Adrenal gland (tissue), 12 donors: ENCODE data around the gene UNC13B. TPM values are rescaled to one million over a fixed set of nuclear protein-coding genes. Genes with fewer than 3 reads are reported as not detected.

Experiments used
- DNase-seq, 7 donors: peaks; one replicate each; pipeline ENCODE4 v3.0.0-alpha.2; 2019 to 2020
- H3K27ac ChIP-seq, 5 donors: fragments of 200-600 bp; sonication (generic) in 4 of 5; 1 replicate in 3 of 5; 2 replicates in 2 of 5; pipeline versions ENCODE4 v1.5.1 to v1.8.0; 2016 to 2020; ENCODE audit warnings: mild to moderate bottlenecking in 1 of 5
- H3K27me3 ChIP-seq: fragments of 200-600 bp; 2 replicates; pipeline ENCODE4 v1.8.0; 2021
- H3K36me3 ChIP-seq, 2 donors: fragments of 200-600 bp; replicated peaks in 1 of 2; 1 replicate in 1 of 2; 2 replicates in 1 of 2; pipeline versions ENCODE4 v1.5.1 to v1.8.0; 2018 to 2022
- H3K4me1 ChIP-seq, 2 donors: fragments of 200-600 bp; replicated peaks in 1 of 2; 1 replicate in 1 of 2; 2 replicates in 1 of 2; pipeline versions ENCODE4 v1.5.1 to v1.8.0; 2018 to 2021
- H3K4me3 ChIP-seq, 4 donors: fragments of 200-600 bp; sonication (generic) in 3 of 4; one replicate each; pipeline ENCODE4 v1.5.1; 2016 to 2018
- H3K9me3 ChIP-seq, 3 donors: fragments of 200-600 bp; sonication (generic) in 1 of 3; replicated peaks in 1 of 3; 1 replicate in 2 of 3; 2 replicates in 1 of 3; pipeline versions ENCODE4 v1.5.1 to v1.8.0; 2016 to 2021
- POLR2A ChIP-seq, 2 donors: fragments of 450-650 bp; IDR thresholded peaks; one replicate each; pipeline ENCODE4 v1.6.1; 2017; ENCODE audit warnings: antibody characterized with exemption in 2 of 2, mild to moderate bottlenecking in 2 of 2, moderate library complexity in 1 of 2
- whole genome bisulfite sequencing, 4 donors: extraction: QIAGEN DNeasy Blood & Tissue Kit in 2 of 4; methylation state at CpG; one replicate each; pipeline versions ENCODE4 v1.1.5 to v1.1.7; 2013 to 2017; 5-methylcytosine and 5-hydroxymethylcytosine counted together
- intact Hi-C, 2 donors: fragments of 100-400 bp; cut with DNase I; formaldehyde crosslinking; loops; one replicate each; pipeline versions ENCODE4 v1.14.1 to v1.15.0; 2022 to 2023
- polyA plus RNA-seq, 3 donors: library from polyadenylated mRNA; stranded (reverse); fragments of 200-250 nt in 2 of 3; fragments of 350-450 nt in 1 of 3; fragmentation: Illumina TruSeq in 1 of 3; extraction: RNeasy Lipid Tissue Mini Kit (QIAGEN cat#74804) in 1 of 3; gene quantifications; one replicate each; pipeline ENCODE4 v1.2.3, GENCODE V29; 2013 to 2014
- total RNA-seq, 9 donors: library from RNA; depleted of rRNA in 4 of 9; stranded (reverse); fragments of >200 nt in 4 of 9; fragments of 120-200 nt in 1 of 9; fragmentation: NEBNext Ultra II Directional in 1 of 9; extraction: Animal tissue kit (Norgen Biotek cat#: 25700) in 1 of 9; gene quantifications; one replicate each; pipeline versions ENCODE4 v1.1.0 to v1.2.4, GENCODE V29; 2013 to 2023
- TF ChIP-seq, protein P1 (sequence below), 6 experiments: fragments of 450-650 bp in 4 of 6; fragments of 200-600 bp in 2 of 6; sonication (generic) in 1 of 6; IDR thresholded peaks; 1 replicate in 5 of 6; 2 replicates in 1 of 6; pipeline versions ENCODE4 v1.5.1 to v1.8.0; 2016 to 2021; ENCODE audit warnings: antibody characterized with exemption in 6 of 6, mild to moderate bottlenecking in 2 of 6, moderate library complexity in 1 of 6
- donor health status: healthy with polysubstance abuse.
- donor health status: Bipolar disorder and iron deficiency.
- donor health status: DM: yes; HTN: yes; CAD: no.
- donor health status: DM: no; HTN: no; CAD: no.
- donor health status: DM: no; HTN: no; CAD: no.
- donor health status: DM: yes; HTN: yes; CAD: no.

UNC13B gene
- total and polyA plus RNA-seq, 12 donors: 11.1 to 42.2 (median 30.5) TPM

DNA sequence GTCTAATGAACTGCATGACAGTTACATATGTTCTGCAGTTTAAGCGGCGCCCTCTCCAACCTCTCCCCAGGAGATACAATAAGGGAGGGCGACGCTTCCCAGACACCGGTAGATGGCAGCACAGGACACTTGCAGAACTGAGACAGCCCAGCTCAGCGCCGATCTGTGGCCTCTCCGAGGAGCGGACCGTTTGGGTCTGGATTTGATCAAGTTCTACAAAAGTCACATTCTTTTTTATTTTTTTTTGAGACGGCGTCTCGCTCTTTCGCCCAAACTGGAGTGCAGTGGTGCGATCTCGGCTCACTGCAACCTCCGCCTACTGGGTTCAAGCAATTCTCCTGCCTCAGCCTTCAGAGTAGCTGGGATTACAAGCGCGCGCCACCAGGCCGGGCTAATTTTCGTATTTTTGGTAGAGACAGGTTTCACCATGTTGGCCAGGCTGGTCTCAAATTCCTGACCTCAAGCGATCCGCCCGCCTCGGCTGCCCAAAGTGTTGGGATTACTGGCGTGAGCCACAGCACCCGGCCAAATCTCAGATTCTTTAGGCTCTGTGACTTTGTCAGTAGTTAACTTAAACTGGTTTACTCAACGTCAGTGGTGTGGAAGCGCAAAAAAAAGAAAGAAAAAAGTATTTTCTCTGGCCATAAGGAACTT lies 44.8 kb upstream of the UNC13B start:
- WGBS, 4 donors: 25 to 31% (median 27%) methylated on average over 28 to 30 of the region's 30 CpGs
- peak overlapping the region in 4 of 5 donors; percentile 75 to 83 (median 76) for H3K27ac ChIP-seq
- TF ChIP-seq POLR2A (IDR thresholded peaks at IDR 0.05): no peak
- TF ChIP-seq, protein P1, sequence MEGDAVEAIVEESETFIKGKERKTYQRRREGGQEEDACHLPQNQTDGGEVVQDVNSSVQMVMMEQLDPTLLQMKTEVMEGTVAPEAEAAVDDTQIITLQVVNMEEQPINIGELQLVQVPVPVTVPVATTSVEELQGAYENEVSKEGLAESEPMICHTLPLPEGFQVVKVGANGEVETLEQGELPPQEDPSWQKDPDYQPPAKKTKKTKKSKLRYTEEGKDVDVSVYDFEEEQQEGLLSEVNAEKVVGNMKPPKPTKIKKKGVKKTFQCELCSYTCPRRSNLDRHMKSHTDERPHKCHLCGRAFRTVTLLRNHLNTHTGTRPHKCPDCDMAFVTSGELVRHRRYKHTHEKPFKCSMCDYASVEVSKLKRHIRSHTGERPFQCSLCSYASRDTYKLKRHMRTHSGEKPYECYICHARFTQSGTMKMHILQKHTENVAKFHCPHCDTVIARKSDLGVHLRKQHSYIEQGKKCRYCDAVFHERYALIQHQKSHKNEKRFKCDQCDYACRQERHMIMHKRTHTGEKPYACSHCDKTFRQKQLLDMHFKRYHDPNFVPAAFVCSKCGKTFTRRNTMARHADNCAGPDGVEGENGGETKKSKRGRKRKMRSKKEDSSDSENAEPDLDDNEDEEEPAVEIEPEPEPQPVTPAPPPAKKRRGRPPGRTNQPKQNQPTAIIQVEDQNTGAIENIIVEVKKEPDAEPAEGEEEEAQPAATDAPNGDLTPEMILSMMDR (IDR thresholded peaks at IDR 0.05): peak; percentile 91 to 97 (median 96)
- no peaks in the 10 kb centered on the region for H3K9me3 ChIP-seq
- H3K36me3 ChIP-seq: no peaks in the 10 kb centered on the region
- no peaks in the 10 kb centered on the region for H3K27me3 ChIP-seq
- intact Hi-C loops: loop anchor here (2.0 to 5.0 kb wide), 4 partner anchors 140 to 360 kb away; no protein-coding TSS in a partner anchor
- H3K4me3 ChIP-seq: peak overlapping the region in 1 of 4 donors; percentile 52
- peaks cover 26 to 43% of the 10 kb centered on the region in 2 donors for H3K4me1 ChIP-seq
- DNase-seq: peak; percentile 91 to 97 (median 96)

DNA sequence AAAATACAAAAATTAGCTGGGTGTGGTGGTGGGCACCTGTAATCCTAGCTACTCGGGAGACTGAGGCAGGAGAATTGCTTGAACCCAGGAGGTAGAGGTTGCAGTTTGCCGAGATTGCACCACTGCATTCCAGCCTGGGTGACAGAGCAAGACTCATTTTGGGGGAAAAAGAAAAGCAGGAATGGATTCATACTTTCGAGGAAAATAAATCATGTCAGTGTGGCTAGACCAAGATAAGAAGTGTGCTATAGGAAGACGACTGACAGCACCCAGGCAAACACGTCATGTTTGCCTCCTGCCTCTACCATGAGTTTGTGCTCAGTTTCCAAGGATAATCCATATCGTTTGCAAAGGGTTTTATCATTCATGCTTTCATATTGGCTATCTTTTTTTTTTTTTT lies 26.9 kb upstream of the UNC13B start:
- no peaks in the 10 kb centered on the region for H3K36me3 ChIP-seq
- H3K4me3 ChIP-seq: no peak overlapping the region
- no peak for DNase-seq
- WGBS, 4 donors: 76 to 89% (median 86%) methylated on average over 6 of the region's 6 CpGs
- intact Hi-C loops: no loop called here
- no peaks in the 10 kb centered on the region for H3K27me3 ChIP-seq
- H3K4me1 ChIP-seq: no peaks in the 10 kb centered on the region
- H3K9me3 ChIP-seq: no peaks in the 10 kb centered on the region
- TF ChIP-seq, protein P1 (IDR thresholded peaks at IDR 0.05): no peak
- no peak for TF ChIP-seq POLR2A (IDR thresholded peaks at IDR 0.05)
- no peak overlapping the region for H3K27ac ChIP-seq

DNA sequence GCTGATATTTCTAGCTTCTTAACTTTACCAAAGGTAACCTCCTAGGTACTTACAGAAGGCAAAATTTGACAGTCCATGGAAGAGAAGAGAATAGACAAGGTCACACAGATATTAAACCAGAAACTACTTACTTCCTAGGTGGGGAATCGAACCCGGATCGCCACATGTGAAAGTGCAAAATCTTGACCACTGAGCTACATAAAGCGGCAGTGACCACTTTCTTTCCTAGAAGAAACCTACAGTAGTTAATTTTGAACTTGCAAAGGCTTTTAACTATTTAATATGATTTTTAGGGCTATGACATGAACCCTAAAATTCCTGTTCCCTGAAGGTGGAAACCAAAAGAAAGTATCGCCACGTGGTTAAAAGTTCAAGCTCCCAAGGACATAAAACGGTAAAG lies 25.8 kb upstream of the UNC13B start:
- intact Hi-C loops: no loop called here
- no peaks in the 10 kb centered on the region for H3K36me3 ChIP-seq
- H3K4me1 ChIP-seq: no peaks in the 10 kb centered on the region
- H3K4me3 ChIP-seq: no peak overlapping the region
- no peak for TF ChIP-seq POLR2A (IDR thresholded peaks at IDR 0.05)
- TF ChIP-seq, protein P1 (IDR thresholded peaks at IDR 0.05): no peak
- H3K27ac ChIP-seq: no peak overlapping the region
- H3K27me3 ChIP-seq: no peaks in the 10 kb centered on the region
- no peaks in the 10 kb centered on the region for H3K9me3 ChIP-seq
- 74 to 77% (median 76%) methylated on average over 7 of the region's 7 CpGs for WGBS, 4 donors
- DNase-seq: no peak

DNA sequence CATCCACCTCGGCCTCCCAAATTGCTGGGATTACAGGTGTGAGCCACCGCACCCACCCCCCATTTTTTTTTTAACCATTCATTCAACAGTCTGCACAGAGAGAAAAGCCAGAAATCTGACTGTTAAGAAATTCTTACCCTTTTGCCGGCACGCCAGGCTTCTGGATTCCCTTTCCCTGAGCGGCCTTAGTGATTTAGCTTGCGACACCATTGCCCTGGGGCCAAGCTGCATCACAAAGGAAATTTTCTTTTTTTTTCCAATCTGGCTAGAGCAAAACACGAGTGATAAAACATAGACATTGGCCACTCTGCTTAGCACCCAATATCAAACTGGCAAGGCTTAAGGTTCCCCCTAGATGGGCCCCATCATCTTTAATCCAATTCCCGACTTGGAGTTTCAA lies 24.9 kb upstream of the UNC13B start:
- Histone ChIP-seq H3K27me3 (no peaks in the 10 kb centered on the region), H3K4me1 (no peaks in the 10 kb centered on the region), H3K9me3 (no peaks in the 10 kb centered on the region), H3K27ac (no peak overlapping the region), H3K36me3 (no peaks in the 10 kb centered on the region), H3K4me3 (no peak overlapping the region)
- DNase-seq: no peak
- 76 to 83% (median 79%) methylated on average over 8 of the region's 8 CpGs for WGBS, 4 donors
- TF ChIP-seq, protein P1 (IDR thresholded peaks at IDR 0.05): no peak
- intact Hi-C loops: no loop called here
